ENCODE measurements around the gene IMPA2.

The IMPA2 gene

DNA sequence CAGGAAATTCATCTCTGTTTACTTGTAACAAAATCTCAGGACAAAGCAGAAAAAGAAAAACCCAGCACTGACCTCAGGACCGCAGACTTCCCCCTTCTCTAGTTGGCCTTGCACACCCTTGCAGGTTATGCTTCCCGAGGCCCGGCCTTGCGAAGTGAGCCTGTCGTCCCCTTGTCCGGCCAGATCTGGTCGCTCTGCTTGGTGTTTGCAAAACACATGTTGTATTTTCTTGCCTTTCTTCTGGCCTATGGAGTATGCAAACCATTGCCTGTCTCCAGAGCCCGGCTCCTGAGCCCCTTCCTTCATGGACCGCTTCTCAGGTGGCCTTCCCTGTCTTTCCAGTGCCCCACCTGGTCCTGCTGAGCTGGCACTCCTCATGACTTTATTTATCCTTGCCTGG is 4.8 kb downstream of the IMPA2 start:
- no peak overlapping the region for H3K27ac ChIP-seq
- intact Hi-C loops (cut with DNase I; ENCODE audit: low total_unique reads): no loop called here
- no peaks in the 10 kb centered on the region for H3K36me3 ChIP-seq
- peak in 1 of 2 donors; percentile 31 for DNase-seq
- TF ChIP-seq, protein P1, sequence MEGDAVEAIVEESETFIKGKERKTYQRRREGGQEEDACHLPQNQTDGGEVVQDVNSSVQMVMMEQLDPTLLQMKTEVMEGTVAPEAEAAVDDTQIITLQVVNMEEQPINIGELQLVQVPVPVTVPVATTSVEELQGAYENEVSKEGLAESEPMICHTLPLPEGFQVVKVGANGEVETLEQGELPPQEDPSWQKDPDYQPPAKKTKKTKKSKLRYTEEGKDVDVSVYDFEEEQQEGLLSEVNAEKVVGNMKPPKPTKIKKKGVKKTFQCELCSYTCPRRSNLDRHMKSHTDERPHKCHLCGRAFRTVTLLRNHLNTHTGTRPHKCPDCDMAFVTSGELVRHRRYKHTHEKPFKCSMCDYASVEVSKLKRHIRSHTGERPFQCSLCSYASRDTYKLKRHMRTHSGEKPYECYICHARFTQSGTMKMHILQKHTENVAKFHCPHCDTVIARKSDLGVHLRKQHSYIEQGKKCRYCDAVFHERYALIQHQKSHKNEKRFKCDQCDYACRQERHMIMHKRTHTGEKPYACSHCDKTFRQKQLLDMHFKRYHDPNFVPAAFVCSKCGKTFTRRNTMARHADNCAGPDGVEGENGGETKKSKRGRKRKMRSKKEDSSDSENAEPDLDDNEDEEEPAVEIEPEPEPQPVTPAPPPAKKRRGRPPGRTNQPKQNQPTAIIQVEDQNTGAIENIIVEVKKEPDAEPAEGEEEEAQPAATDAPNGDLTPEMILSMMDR (IDR thresholded peaks at IDR 0.05): no peak
- no peaks in the 10 kb centered on the region for H3K27me3 ChIP-seq
- H3K4me1 ChIP-seq: peaks cover 0 to 13% (median 4%) of the 10 kb centered on the region in 4 donors
- H3K9me3 ChIP-seq: no peaks in the 10 kb centered on the region
- no peak overlapping the region for H3K4me3 ChIP-seq

- H3K27ac ChIP-seq: no peak overlapping the region
- H3K9me3 ChIP-seq: no peaks in the 10 kb centered on the region
- H3K4me3 ChIP-seq: no peak overlapping the region
- TF ChIP-seq, protein P1 (IDR thresholded peaks at IDR 0.05): no peak
- H3K27me3 ChIP-seq: no peaks in the 10 kb centered on the region
- no peaks in the 10 kb centered on the region for H3K36me3 ChIP-seq
- DNase-seq: peak in 1 of 2 donors; percentile 33
- H3K4me1 ChIP-seq: peaks cover 0 to 13% (median 2%) of the 10 kb centered on the region in 4 donors
- intact Hi-C loops (cut with DNase I; ENCODE audit: low total_unique reads): no loop called here
Observed at GRCh38 chr18:11987527-11987926, 6.2 kb downstream of the IMPA2 start.

DNA sequence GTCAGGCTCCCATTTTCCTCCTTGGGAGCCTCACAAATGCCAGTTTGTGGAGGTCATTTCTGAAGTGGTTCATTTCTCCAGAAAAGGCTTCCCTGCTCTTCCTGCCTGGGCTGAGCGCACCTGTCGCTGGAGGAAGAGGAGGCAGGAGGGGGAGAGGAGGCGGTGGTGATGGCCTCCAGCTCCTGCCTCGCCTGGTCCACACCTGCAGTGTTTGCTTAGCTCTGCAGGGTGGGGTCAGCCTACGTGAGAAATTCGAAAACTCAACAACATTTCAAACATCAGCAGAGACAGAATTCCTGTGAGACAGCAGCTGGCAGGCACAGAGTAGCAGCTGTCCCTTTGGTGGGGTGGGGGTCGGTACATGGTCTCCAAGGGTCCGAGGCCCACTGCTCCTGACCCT is 7.9 kb downstream of the IMPA2 start:
- intact Hi-C loops (cut with DNase I; ENCODE audit: low total_unique reads): no loop called here
- Histone ChIP-seq H3K36me3 (no peaks in the 10 kb centered on the region), H3K4me1 (peaks cover 0 to 5% (median 0%) of the 10 kb centered on the region in 4 donors), H3K9me3 (no peaks in the 10 kb centered on the region), H3K27ac (no peak overlapping the region), H3K27me3 (no peaks in the 10 kb centered on the region), H3K4me3 (no peak overlapping the region)
- DNase-seq: peak in 1 of 2 donors; percentile 20
- TF ChIP-seq, protein P1 (IDR thresholded peaks at IDR 0.05): no peak

DNA sequence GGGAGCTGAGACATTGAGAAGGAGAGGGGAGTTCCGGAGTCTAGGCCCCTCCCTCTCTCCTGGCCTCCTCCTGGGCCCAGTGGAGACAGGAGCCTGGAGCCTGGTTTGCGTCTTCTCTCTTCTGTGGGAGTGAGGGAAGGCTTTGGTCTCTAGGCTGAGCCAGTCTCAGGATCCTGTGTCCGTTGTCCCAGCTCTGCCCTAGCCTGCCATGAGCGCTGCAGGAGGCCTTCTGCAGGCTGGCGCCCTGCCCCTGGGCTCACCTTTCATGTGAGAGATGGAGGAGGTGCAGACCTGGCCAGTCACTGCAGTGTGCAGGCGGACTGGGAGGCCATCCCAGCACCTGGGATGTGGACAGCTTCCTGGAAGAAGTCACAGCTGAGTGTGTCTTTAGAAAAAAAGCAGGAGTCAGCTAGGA is 8.7 kb downstream of the IMPA2 start:
- TF ChIP-seq, protein P1 (IDR thresholded peaks at IDR 0.05): no peak
- Histone ChIP-seq H3K27ac (no peak overlapping the region), H3K36me3 (no peaks in the 10 kb centered on the region), H3K4me1 (peaks cover 0 to 10% (median 0%) of the 10 kb centered on the region in 4 donors), H3K27me3 (no peaks in the 10 kb centered on the region), H3K4me3 (no peak overlapping the region), H3K9me3 (no peaks in the 10 kb centered on the region)
- no peak for DNase-seq
- intact Hi-C loops (cut with DNase I; ENCODE audit: low total_unique reads): loop anchor here (5.0 kb wide), 1 partner anchor 53 kb away; no protein-coding TSS in a partner anchor

DNA sequence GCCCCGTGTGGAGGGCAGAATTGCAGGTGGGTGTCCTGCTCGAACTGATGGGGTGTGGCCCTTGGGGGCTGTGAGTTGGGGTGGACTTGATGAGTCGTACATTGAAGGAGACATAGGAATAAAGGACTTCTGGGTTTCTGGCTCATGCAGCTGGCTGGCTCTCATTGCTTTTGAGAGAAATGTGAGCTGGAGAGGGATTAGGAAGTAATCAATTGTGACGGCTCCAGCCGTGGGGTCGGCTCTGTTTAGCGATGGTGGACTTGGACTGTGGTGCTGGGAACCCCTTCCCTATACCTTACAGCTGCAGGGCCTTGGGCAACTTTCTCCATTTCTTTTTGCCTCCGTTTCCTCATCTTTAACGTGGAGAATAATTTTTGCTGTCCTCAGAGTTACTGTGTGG is 9.2 kb downstream of the IMPA2 start:
- Histone ChIP-seq H3K36me3 (no peaks in the 10 kb centered on the region), H3K27me3 (no peaks in the 10 kb centered on the region), H3K9me3 (no peaks in the 10 kb centered on the region), H3K27ac (no peak overlapping the region), H3K4me1 (peaks cover 0 to 14% (median 2%) of the 10 kb centered on the region in 4 donors), H3K4me3 (no peak overlapping the region)
- no peak for DNase-seq
- intact Hi-C loops (cut with DNase I; ENCODE audit: low total_unique reads): loop anchor here (5.0 kb wide), 1 partner anchor 53 kb away; no protein-coding TSS in a partner anchor
- TF ChIP-seq, protein P1 (IDR thresholded peaks at IDR 0.05): no peak
